AG04450 (cell line): ENCODE results near the gene SLC16A7. TPM values are rescaled to one million over a fixed set of nuclear protein-coding genes. Genes with fewer than 3 reads are reported as not detected.

Experiments used
- CTCF ChIA-PET: fragments of 300-600, 350-600 bp; formaldehyde crosslinking; extraction: SDS; loops from one replicate; lab custom pipeline; 2022; ENCODE audit warnings: antibody characterized with exemption, inconsistent platforms; lab: Charles Lee
- POLR2A ChIA-PET: fragments of 350-600 bp; formaldehyde crosslinking; extraction: SDS; loops from one replicate; lab custom pipeline; 2021; ENCODE audit warnings: antibody characterized with exemption, inconsistent platforms; lab: Yijun Ruan, JAX
- DNase-seq: peaks from one replicate; pipeline ENCODE4 v3.0.0-alpha.2; 2011; ENCODE audit warnings: low read depth, low spot score
- H3K27ac ChIP-seq: one replicate; pipeline ENCODE4 v1.5.1; 2012; ENCODE audit warnings: low read depth, low read length, control low read depth
- H3K27me3 ChIP-seq: one replicate; pipeline ENCODE4 v1.6.0; 2012; ENCODE audit warnings: low read length; ENCODE audit not compliant: control insufficient read depth, insufficient read depth
- H3K4me3 ChIP-seq: 2 replicates; pipeline ENCODE4 v1.5.1; 2011; ENCODE audit warnings: mild to moderate bottlenecking, low read depth, low read length, control low read depth
- H3K9me3 ChIP-seq: 2 replicates; pipeline ENCODE4 v1.5.1; 2012; ENCODE audit warnings: low read length; ENCODE audit not compliant: control insufficient read depth, insufficient read depth
- polyA plus RNA-seq: library from polyadenylated mRNA; depleted of rRNA; stranded (reverse); fragments of >200 nt; gene quantifications from 2 replicates; pipeline ENCODE4 v1.2.3, GENCODE V29; 2011
- TF ChIP-seq, protein P1 (sequence below): IDR thresholded peaks from 2 replicates; pipeline ENCODE4 v1.5.1; 2011; ENCODE audit warnings: low read depth, low read length, control low read depth, inconsistent platforms

SLC16A7 gene
- polyA plus RNA-seq, 1 experiment = 9.3 TPM

DNA sequence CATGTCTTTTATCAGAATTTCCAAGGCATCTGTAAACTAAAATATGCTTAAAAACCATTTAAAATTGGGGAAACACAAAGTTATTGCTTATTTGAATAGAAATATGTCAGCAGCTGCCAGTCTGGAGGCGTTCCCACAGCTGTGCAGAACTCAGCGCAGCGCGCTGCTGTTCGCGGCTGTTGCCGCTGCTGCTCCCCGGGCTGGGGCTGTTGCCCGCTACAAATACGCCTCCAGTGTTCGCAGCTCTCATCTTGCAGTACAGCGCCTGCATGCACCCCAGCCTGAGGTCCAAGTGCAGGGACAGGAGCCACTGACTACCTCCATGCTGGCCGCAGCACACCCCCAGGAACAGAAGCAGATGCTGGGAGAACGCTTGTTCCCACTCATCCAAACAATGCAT, 216.2 kb downstream of the SLC16A7 start:
- Histone ChIP-seq H3K4me3 (no peak overlapping the region), H3K9me3 (peaks cover 3% of the 10 kb centered on the region; the same call in 1 of the 2 replicates), H3K27me3 (no peaks in the 10 kb centered on the region), H3K27ac (no peak overlapping the region)
- ChIA-PET CTCF (no interaction called here), POLR2A (no interaction called here)
- TF ChIP-seq, protein P1, sequence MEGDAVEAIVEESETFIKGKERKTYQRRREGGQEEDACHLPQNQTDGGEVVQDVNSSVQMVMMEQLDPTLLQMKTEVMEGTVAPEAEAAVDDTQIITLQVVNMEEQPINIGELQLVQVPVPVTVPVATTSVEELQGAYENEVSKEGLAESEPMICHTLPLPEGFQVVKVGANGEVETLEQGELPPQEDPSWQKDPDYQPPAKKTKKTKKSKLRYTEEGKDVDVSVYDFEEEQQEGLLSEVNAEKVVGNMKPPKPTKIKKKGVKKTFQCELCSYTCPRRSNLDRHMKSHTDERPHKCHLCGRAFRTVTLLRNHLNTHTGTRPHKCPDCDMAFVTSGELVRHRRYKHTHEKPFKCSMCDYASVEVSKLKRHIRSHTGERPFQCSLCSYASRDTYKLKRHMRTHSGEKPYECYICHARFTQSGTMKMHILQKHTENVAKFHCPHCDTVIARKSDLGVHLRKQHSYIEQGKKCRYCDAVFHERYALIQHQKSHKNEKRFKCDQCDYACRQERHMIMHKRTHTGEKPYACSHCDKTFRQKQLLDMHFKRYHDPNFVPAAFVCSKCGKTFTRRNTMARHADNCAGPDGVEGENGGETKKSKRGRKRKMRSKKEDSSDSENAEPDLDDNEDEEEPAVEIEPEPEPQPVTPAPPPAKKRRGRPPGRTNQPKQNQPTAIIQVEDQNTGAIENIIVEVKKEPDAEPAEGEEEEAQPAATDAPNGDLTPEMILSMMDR = no peak
- DNase-seq = no peak

DNA sequence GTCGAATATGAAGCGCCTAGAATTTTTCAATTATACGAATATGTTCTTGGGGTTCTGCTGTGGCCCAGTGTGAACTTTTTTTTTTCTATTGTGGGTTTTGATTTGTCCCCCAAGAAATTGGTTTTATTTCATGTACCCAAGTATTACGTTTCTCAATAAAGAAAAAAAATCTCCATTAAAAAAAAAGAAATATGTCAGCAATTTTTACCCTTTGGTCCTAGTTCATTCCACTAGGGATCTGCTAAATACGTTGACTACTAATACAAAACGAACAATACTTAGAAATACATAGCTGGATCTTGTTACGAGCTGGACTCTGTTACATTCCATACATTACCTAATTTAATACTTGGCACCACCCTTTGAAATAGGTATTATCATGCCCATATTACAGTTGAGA, 216.9 kb downstream of the SLC16A7 start:
- no peak overlapping the region for H3K4me3 ChIP-seq
- CTCF ChIA-PET = interaction anchor here (0.7 kb wide), 1 partner anchor 23 kb away, joined by 4 read pairs; no protein-coding TSS in a partner anchor

DNA sequence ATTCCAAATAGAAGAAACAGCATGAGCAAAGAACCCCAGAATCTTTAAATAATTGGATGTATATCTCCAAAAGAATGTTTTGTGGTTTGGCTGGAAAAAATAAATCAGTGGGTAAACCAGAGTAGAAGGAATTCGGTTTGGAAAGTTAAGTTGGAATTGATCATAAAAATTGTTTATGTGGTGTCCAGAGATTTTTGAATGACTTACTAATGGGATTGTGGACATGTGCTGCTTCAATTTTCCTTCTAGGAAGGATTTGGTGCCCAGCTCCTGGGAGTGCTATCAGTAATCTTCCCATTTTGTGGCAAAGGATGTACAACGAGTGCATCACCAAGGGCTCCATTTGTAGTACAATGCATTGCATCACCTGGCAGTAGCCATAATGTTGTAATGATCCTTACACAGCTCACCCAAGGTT, 224.8 kb downstream of the SLC16A7 start:
- POLR2A ChIA-PET = no interaction called here
- TF ChIP-seq, protein P1 = no peak
- Histone ChIP-seq H3K9me3 (no peaks in the 10 kb centered on the region), H3K4me3 (no peak overlapping the region), H3K27me3 (no peaks in the 10 kb centered on the region), H3K27ac (peak overlapping the region; percentile 42)
- CTCF ChIA-PET = interaction anchor here (1.6 to 2.3 kb wide), 2 partner anchors 12 to 15 kb away, joined by 6 to 18 read pairs; no protein-coding TSS in a partner anchor
- DNase-seq = peak; percentile 26

More for the DNA sequence above, 216.9 kb downstream of the SLC16A7 start:
- POLR2A ChIA-PET = no interaction called here
- Histone ChIP-seq H3K9me3 (peaks cover 3% of the 10 kb centered on the region; the same call in 1 of the 2 replicates), H3K27me3 (no peaks in the 10 kb centered on the region), H3K27ac (no peak overlapping the region)
- DNase-seq = no peak
- TF ChIP-seq, protein P1 = no peak

DNA sequence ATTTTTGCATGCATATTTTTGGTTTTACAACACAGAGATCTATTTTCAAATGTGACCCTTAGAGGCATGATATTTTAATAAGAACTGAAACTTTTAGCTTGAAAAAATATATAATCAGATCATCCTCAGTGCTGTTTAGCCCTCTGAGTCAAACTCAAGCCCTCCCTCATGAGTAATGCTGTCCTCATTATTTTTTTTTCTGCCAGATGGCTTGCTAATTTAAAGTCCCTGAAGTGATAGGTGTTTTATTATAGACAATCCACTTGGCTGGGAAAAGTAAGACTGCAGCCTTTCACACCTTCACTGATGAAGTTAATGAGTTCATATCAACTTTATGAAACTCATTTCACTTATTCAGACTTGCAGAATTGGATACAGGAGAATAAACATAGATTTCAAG, 227.7 kb downstream of the SLC16A7 start:
- no peak for DNase-seq
- no peak overlapping the region for H3K27ac ChIP-seq
- H3K4me3 ChIP-seq = no peak overlapping the region
- ChIA-PET CTCF (interaction anchor here (1.4 kb wide), 1 partner anchor 15 kb away, joined by 5 read pairs; no protein-coding TSS in a partner anchor), POLR2A (no interaction called here)
- H3K9me3 ChIP-seq = no peaks in the 10 kb centered on the region
- TF ChIP-seq, protein P1 = no peak
- no peaks in the 10 kb centered on the region for H3K27me3 ChIP-seq

DNA sequence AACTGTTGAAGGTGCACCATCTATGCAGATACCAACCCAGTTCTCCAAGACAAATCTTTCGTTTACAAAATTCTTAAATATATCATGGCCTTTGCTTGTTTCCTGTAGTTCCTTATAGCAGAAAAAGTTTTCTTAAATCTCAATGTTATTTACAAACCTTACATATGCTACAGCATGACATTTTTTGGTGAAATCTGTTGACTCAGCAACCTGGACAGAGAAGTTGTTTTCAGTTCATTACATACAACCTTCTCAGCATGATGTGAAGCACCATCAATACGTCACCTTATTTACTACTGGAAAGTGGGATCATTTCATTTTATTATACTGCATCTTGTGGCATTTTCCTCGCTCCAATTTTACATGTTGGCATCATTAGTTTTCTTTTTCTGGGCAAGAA, 231.9 kb downstream of the SLC16A7 start:
- ChIA-PET CTCF (no interaction called here), POLR2A (no interaction called here)
- DNase-seq = no peak
- TF ChIP-seq, protein P1 = no peak
- Histone ChIP-seq H3K27me3 (no peaks in the 10 kb centered on the region), H3K27ac (no peak overlapping the region), H3K4me3 (no peak overlapping the region), H3K9me3 (no peaks in the 10 kb centered on the region)
